GM12874 (cell line): Measurements from ENCODE around the gene BABAM2.

Experiments used
- TF ChIP-seq, protein P1 (sequence below): IDR thresholded peaks from 2 replicates; pipeline ENCODE4 v1.5.1; 2011; ENCODE audit warnings: low read depth, mild to moderate bottlenecking, control low read depth, low read length, moderate library complexity; ENCODE audit not compliant: insufficient read depth

Gene BABAM2

DNA sequence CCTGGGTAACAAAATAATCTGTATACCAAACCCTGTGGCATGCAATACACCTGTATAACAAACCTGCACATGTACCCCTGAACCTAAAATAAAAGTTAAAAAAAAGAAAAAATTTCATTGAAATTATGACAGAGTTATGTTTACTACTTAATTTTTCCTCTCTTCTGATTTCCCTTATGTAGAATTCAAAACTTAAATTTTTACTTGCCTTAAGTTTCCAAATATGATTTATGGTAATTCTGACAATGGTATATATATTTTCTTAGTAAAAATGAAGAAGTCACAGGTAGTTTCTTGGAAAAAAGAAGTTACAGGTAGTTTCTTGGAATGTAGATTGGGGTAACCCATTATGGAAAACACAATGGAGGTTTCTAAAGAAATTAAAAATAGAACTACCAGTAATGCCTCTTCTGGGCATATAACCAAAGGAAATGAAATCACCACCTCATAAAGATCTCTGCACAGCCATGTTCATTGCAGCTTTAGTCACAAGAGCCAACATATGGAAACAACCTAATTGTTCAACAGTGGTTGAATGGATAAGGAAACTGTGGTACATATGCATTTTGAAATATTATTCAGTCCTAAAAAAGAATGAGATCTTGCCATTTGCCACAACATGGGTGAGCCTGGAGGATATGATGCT lies 164.9 kb downstream of the BABAM2 start:
- TF ChIP-seq, protein P1, sequence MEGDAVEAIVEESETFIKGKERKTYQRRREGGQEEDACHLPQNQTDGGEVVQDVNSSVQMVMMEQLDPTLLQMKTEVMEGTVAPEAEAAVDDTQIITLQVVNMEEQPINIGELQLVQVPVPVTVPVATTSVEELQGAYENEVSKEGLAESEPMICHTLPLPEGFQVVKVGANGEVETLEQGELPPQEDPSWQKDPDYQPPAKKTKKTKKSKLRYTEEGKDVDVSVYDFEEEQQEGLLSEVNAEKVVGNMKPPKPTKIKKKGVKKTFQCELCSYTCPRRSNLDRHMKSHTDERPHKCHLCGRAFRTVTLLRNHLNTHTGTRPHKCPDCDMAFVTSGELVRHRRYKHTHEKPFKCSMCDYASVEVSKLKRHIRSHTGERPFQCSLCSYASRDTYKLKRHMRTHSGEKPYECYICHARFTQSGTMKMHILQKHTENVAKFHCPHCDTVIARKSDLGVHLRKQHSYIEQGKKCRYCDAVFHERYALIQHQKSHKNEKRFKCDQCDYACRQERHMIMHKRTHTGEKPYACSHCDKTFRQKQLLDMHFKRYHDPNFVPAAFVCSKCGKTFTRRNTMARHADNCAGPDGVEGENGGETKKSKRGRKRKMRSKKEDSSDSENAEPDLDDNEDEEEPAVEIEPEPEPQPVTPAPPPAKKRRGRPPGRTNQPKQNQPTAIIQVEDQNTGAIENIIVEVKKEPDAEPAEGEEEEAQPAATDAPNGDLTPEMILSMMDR: no peak

DNA sequence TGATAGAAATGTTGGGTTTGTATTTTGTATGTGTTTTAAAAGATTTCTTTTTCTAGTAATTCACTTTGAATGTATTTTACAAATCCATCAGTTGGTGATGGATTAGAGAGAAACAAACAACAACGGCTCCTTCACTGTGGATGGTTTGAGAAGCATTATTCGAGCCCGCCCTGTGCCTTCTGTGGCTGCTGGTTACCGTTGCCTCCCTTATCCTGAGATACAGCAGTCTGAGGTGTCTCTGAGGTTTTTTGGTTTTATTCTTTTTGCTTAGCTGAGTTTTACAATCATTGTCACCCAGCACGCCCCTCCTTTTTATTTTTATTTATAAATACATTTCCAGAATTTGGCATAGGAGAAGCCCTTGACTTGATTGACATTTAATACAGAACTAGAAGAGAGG lies 168.3 kb downstream of the BABAM2 start:
- TF ChIP-seq, protein P1: no peak

DNA sequence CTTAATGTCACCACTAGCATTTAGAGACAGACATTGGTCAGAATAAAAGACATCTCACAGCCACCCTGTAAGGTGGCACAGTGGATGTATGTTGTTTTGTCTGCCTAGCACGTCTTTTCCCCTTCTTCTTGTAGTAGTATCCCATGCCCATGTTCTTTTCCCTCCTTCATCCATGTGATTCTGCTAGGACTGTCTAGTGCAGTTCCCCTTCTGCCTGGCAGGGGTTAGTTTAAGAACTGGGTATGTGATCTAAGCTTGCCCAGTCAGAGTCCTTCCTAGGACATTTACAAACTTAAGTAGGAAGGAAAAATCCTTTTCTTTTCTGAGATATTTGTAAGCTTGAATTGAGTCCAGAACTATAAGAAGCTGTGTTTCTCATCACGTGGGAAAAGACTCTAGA lies 172.3 kb downstream of the BABAM2 start:
- TF ChIP-seq, protein P1: no peak

DNA sequence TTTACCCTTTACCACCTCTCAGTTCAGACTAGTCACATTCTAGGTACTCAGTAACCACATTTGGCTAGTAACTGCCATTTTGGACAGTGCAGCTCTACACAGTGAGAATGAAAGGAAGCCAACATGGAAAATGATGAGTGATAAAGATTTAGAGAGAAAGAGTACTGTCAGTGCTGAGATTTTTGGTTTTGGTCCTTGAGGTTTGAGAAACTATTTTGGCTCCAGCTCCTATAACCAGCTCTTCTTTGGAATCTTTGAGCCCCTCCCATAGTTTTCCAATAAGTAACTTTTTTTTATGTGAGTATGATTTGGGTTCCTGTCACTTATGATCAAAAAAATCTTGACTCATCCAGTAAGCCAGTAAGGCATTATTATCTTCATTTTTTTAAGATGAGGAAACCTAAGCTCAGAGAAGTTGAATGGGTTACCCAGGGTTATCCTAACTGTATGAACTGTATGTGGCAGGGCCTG lies 173.0 kb downstream of the BABAM2 start:
- TF ChIP-seq, protein P1: no peak

DNA sequence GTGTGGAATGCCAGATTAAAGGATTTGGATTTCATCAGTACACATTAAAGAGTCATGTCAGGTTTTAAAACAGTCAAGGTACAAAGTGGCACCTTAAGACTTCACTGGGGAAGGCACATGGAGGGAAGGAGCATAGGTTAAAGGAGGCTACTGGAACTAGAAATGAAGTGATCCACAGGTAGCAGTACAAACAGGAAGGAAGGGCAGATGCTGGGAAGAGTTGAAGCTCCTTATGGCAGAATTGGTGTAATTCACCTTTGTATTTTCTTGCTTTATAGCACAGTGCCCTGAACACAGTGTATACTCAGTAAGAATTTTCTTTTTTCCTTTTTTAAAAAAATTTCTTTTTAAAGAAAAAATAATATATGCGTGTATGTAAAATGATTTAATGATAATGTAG lies 177.1 kb downstream of the BABAM2 start:
- TF ChIP-seq, protein P1: no peak

DNA sequence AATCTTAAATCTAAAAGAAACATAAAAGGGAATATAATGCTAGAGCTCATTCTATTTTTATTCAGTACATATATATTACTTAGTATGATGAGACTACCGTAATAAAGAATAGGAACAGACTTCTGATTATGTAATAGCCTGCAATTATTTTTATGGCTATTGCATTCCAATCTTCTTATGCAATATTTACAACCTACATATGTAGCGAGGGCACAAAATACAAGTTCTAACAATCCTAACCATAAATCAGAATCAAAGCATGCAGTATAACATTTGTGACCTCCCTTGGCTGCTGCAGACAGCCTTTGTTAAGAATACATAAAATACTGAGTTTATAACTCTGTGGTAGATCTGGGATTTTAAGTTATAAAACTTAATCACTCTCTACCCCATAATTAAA lies 177.6 kb downstream of the BABAM2 start:
- TF ChIP-seq, protein P1: no peak

DNA sequence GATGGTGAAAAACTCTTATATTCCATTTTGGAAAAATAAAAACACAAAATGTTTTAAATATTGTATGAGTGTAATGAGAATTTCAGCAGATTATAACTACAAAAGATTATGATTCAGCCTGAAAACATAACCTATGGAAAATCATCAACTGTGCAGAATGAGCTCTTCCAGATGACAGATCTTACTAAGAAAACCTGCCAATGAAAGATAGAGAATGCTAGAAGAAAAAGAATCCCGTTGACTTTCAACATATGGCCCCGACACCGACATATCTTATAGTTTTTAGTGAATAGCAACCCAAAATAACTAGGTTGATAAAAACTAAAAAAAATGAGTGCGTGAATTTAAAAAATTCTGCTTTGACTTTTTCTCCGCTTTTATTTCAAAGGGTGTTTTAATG lies 178.0 kb downstream of the BABAM2 start:
- TF ChIP-seq, protein P1: no peak
